HG03103 (cell line): Measurements from ENCODE around the gene PTGFR.

Source experiments
- ATAC-seq: cut with Tn5 transposase; IDR thresholded peaks from one replicate; pipeline ENCODE4 v1.9.1; 2021; ENCODE audit warnings: low read depth; ENCODE audit not compliant: unreplicated experiment

The PTGFR gene

DNA sequence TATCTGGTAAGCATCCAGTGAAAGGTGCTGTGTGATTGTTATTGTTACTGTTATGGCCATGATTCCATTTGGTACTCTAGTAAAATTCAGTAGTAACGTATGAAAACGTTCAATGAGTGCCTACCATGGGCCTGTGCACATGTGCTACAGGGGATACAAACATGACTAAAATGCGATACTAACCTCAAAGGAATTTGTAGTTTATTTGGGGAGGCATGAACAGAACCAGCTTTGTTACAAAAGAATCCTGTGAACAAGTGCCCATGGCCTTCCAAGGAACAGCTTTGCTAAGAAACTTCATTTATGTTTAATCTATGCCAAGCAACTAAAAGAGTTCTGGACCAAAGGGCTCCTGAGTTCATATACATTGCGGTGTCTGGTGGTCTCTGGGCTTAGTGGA is 28.7 kb downstream of the PTGFR start:
- ATAC-seq: no peak

DNA sequence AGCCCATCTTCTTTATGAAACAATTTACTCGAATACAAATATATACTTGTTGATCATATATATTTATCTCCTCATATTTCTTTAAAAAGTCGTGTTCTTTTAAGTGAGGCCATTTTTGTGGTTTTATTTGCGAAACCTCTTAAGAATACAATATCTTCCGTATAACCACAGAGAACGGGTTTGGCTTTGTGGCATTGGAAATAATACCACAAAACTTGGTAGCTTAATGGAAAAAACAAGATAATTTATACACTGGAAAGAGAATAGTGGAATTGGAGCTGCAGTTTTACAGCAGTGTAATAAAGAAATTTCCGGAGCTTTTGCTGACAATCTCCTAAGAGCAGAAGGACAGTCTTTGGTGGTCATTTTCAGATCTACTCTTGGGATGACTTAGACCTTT is 29.4 kb downstream of the PTGFR start:
- ATAC-seq: no peak

- ATAC-seq: no peak
These were observed 30.1 kb downstream of the PTGFR start for GRCh38 chr1:78520843-78521242.

GRCh38 chr1:78522136-78522535 is 31.4 kb downstream of the PTGFR start:
- no peak for ATAC-seq

DNA sequence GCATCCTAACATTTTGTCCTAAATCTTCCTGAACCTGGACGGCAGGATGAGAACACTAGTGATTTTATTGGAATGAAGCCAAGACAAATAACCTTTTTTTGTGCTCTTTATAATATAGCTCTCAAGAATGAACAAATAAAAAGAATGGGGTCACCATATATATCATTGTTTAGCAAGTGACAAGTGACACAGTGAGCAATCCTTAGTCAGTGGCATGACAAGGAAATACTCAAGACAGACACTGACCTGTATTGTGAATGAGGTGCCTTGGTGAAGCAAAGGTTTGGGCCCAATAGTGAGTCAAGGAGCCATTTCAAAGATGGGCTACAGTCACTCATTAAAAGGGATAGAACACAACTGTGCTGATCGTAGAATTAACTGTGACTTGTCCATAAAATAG is 35.7 kb downstream of the PTGFR start:
- ATAC-seq: no peak

DNA sequence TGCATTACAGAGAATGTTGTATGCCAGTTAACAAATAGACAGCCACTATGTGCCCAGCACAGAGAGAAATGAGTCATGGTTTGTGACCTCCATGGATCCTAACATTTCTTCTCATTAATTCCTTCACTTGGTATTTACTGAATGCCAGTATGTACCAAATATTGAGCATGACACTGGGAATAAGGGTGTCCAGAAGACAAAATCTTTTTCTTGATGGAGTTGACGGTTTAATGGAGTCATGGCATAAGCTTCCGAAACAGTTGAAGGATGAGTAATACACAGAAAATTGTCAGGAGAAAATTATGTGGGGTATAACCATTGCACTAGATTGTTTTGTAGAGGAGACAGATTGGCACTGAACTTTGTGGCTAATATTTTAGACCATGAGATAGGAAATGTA is 36.9 kb downstream of the PTGFR start:
- no peak for ATAC-seq

- ATAC-seq: no peak
These were observed 42.8 kb downstream of the PTGFR start for GRCh38 chr1:78533527-78533926.

GRCh38 chr1:78535286-78535685 is 44.5 kb downstream of the PTGFR start:
- no peak for ATAC-seq

- ATAC-seq: no peak
These were observed 45.7 kb downstream of the PTGFR start for GRCh38 chr1:78536427-78536826.

GRCh38 chr1:78540048-78540447 is 49.3 kb downstream of the PTGFR start:
- no peak for ATAC-seq

- no peak for ATAC-seq
These were observed 50.7 kb downstream of the PTGFR start for GRCh38 chr1:78541479-78541878.

GRCh38 chr1:78543941-78544643 is 53.3 kb downstream of the PTGFR start:
- ATAC-seq: no peak

DNA sequence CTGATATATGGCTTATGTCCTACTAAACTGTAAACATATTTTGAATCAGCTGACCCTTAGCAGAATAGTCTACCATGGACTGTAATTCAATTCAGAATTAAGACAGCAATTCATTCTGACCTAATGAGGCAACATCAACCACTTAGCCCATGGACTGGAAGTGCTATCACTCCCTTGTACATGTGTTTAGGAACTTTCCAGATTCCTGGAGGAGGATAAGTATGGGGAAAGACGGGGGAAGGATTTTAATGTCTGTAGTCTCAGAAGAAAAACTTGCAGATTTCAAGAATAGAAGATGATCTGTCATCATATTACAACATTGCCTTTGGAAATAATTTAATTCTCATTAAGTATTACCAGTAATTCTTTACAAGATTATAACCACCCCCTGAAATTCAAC is 56.3 kb downstream of the PTGFR start:
- no peak for ATAC-seq

- ATAC-seq: no peak
These were observed 58.6 kb downstream of the PTGFR start for GRCh38 chr1:78549331-78549730.

DNA sequence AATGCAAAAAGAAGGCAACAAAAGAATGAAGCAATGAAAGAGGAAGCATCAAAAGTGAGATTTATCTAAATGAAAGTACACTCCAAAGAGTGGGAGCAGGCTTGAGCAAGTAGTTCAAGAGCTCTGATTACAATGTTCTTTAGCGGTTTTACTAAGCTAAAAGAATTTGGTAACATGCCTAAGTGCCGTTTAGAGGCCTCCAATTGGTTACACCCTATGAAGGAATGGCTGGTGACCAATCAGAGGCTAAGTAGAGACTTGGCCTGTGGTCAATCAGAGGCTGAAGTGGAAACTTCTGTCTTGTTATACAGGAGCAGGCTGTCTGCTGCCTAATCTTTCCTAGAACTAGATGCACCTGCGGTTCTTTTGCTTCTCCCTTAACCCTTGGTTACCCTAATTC is 59.1 kb downstream of the PTGFR start:
- no peak for ATAC-seq

DNA sequence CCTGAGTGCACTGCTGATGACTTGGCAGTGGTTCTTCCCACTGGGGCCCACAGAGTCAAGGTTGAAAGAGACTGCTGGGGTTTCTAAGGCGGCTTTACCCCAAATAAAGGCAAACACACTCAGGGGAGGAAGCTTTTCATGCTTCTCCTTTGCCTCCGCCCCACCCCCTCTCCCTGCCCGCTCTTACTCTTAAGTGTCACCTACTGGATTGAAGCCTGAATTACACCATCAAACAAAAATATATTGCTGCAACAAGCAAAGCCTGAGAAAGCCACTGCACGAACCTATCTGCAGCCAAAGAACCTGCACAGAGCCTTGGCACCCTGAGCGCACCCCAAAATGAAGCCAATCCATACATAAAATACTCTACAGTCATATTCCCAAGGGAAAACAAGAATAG is 63.1 kb downstream of the PTGFR start:
- ATAC-seq: no peak

DNA sequence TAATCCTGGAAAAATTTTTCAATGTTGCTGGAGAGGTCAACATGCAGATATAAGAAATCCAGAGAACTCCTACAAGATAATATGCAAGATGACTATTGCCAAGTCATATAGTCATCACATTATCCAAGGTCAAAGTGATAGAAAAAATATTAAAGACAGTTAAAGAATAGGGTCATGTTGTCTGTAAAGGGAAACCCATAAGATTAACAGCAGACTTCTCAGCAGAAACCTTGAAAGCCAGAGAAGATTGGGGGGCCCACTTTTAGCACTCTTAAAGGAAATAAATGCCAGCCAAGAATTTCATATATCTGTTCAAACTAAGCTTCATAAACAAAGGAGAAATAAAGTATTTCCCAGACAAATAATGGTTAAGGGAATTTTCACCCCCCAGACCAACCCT is 64.1 kb downstream of the PTGFR start:
- no peak for ATAC-seq

DNA sequence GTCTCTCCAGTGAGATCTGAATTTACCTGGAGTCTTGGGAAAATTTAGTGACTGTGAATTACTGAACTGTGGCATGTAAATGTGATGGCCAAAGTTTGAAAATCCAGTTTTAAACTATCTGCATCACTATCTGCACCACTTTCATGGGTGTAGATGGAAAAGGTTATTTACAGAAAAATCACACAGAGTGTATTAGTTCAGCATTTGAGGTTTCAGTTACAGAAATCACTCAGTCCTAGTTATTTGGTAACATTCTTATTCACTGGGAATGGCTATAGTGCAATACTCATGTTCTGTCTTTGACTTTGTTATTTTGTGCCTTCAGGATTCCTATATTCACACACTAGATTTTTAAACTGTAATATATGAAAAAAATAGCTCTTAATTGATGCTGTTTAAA is 68.9 kb downstream of the PTGFR start:
- ATAC-seq: no peak

GRCh38 chr1:78560811-78561210 is 70.0 kb downstream of the PTGFR start:
- ATAC-seq: no peak

GRCh38 chr1:78561856-78562255 is 71.1 kb downstream of the PTGFR start:
- ATAC-seq: no peak

DNA sequence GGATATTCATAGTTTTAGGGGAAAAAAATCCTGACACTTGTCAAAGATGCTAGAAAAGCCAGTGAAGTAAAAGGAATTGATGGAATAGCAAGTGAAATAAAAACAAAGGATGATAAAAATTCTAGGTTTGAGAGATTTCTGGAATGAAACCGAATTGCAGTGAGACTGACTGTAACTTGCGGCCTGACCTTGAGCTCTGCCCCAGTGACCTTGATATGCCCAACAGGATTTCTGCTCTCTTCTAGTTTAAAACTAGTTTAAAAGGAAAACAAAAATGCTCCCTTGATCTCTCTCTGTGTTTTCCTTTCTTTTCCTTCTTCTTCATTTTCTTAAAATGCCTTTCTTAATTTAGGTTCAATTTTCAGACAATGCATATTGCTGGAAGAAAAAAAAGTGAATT is 74.6 kb downstream of the PTGFR start:
- no peak for ATAC-seq

DNA sequence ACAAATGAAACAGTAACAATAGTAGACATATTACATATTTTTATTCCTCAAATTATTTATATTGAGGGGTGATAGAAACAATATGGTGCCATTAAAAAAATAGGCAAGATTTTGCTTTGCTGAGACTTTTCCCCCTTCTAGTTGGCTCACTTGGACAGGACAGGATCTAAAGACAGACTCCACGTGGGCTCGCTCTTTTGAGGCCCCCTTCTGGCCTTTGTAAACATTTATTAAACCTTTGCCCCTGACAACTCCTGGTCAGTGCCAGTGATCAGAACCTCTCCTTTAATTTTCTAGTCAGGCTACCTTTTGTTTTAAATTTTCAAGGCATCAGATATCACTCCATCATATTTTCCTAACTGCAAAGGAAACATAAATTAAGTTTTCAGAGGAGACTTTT is 79.8 kb downstream of the PTGFR start:
- no peak for ATAC-seq
